SU-DHL-6 (cell line): Measurements from ENCODE around the gene LRPAP1.

ENCODE experiments used
- CTCF ChIP-seq: fragments of 200-600 bp; sonication (generic); IDR thresholded peaks from one replicate; pipeline ENCODE4 v1.5.1; 2017; ENCODE audit warnings: antibody characterized with exemption, mild to moderate bottlenecking, low read length, moderate library complexity; ENCODE audit not compliant: insufficient read depth, poor library complexity, severe bottlenecking
- EZH2phosphoT487 ChIP-seq: fragments of 200-600 bp; sonication (generic), shearing (Covaris generic); conservative IDR thresholded peaks from 2 replicates; pipeline ENCODE4 v1.6.1; 2018; ENCODE audit warnings: mild to moderate bottlenecking, antibody characterized with exemption, low read length, moderate library complexity, mixed read lengths

GRCh38 chr4:3563403-3563802 is 31.2 kb upstream of the LRPAP1 start:
- TF ChIP-seq CTCF: no peak
- no peak for TF ChIP-seq EZH2phosphoT487
